HepG2 (cell line): ENCODE measurements around the gene NME1. TPM values are rescaled to one million over a fixed set of nuclear protein-coding genes. Genes with fewer than 3 reads are reported as not detected.
A peak's percentile ranks its signal among the peaks of the same experiment; 100 is the strongest.

ENCODE experiments used
- ATF1 ChIP-seq: IDR thresholded peaks from 2 replicates; pipeline ENCODE4 v1.6.1; 2016; ENCODE audit warnings: mild to moderate bottlenecking, control low read depth
- GLI4 ChIP-seq: sonication (generic); formaldehyde crosslinking; IDR thresholded peaks from 2 replicates; pipeline ENCODE4 v1.5.1; 2020; ENCODE audit warnings: missing genetic modification reagents, mild to moderate bottlenecking, moderate library complexity, borderline replicate concordance
- KDM4B ChIP-seq: sonication (generic); formaldehyde crosslinking; IDR thresholded peaks from 2 replicates; pipeline ENCODE4 v1.4.0; 2020; ENCODE audit warnings: missing genetic modification reagents
- MLXIP ChIP-seq: sonication (generic); formaldehyde crosslinking; IDR thresholded peaks from 2 replicates; pipeline ENCODE4 v1.9.0; 2021; ENCODE audit warnings: missing genetic modification reagents, borderline replicate concordance
- MXD4 ChIP-seq: IDR thresholded peaks from 2 replicates; pipeline ENCODE4 v1.6.1; 2016; ENCODE audit warnings: mild to moderate bottlenecking, missing biosample characterization, missing genetic modification reagents
- MXI1 ChIP-seq: IDR thresholded peaks from 3 replicates; pipeline ENCODE4 v1.6.1; 2012; ENCODE audit warnings: low read depth, low read length, inconsistent platforms, borderline replicate concordance
- NFE2L2 ChIP-seq: fragments of 150-350 bp; IDR thresholded peaks from 2 replicates; pipeline ENCODE4 v1.6.1; 2014; ENCODE audit warnings: low read length
- PCBP1 ChIP-seq: fragments of 200-400 bp; formaldehyde crosslinking; IDR thresholded peaks from 2 replicates; pipeline ENCODE4 v1.6.1; 2017; ENCODE audit warnings: mild to moderate bottlenecking, low read depth, low read length, borderline replicate concordance
- SALL1 ChIP-seq: sonication (generic); formaldehyde crosslinking; IDR thresholded peaks from 2 replicates; pipeline ENCODE4 v1.8.0; 2022; ENCODE audit warnings: mild to moderate bottlenecking, missing genetic modification reagents
- TCF12 ChIP-seq, 2 experiments: fragments of 450-650 bp in 1 of 2; sonication (generic) in 1 of 2; formaldehyde crosslinking in 1 of 2; IDR thresholded peaks; 2 replicates each; pipeline versions ENCODE4 v1.6.1 to v1.8.0; 2017 to 2022; ENCODE audit warnings: antibody characterized with exemption in 1 of 2, mild to moderate bottlenecking in 1 of 2, missing genetic modification reagents in 1 of 2, moderate library complexity in 1 of 2
- TFAP4 ChIP-seq: sonication (generic); IDR thresholded peaks from 2 replicates; pipeline ENCODE4 v1.6.1; 2016; ENCODE audit warnings: low read depth, borderline replicate concordance
- ZC3H13 ChIP-seq: sonication (generic); formaldehyde crosslinking; IDR thresholded peaks from 2 replicates; pipeline ENCODE4 v1.8.1; 2023; ENCODE audit warnings: mild to moderate bottlenecking, missing genetic modification reagents, moderate library complexity
- ZNF563 ChIP-seq: sonication (generic); formaldehyde crosslinking; IDR thresholded peaks from 2 replicates; pipeline ENCODE4 v1.8.0; 2022; ENCODE audit warnings: mild to moderate bottlenecking, moderate library complexity, missing genetic modification reagents
- ZNF790 ChIP-seq: sonication (generic); formaldehyde crosslinking; IDR thresholded peaks from 2 replicates; pipeline ENCODE4 v1.8.0; 2022; ENCODE audit warnings: missing genetic modification reagents, mild to moderate bottlenecking, borderline replicate concordance
- ZNF891 ChIP-seq: sonication (generic); formaldehyde crosslinking; IDR thresholded peaks from 2 replicates; pipeline ENCODE4 v1.5.0; 2020; ENCODE audit warnings: mild to moderate bottlenecking, missing genetic modification reagents
- polyA plus RNA-seq, 8 experiments: library from polyadenylated mRNA; depleted of rRNA in 3 of 8; stranded (reverse) in 7 of 8; unstranded in 1 of 8; fragments of >200 nt; fragmentation: Illumina TruSeq in 4 of 8; extraction: Trizol in 4 of 8; gene quantifications; 2 replicates each; pipeline versions ENCODE4 v1.2.1 to v1.2.3, GENCODE V29; 2011 to 2016; ENCODE audit warnings: low read depth in 4 of 8, missing spikeins in 1 of 8, mixed read lengths in 1 of 8; ENCODE audit not compliant: insufficient read depth in 1 of 8
- total RNA-seq, 5 experiments: library from RNA; depleted of rRNA; stranded (reverse); fragments of >200 nt; fragmentation: Illumina TruSeq; extraction: Trizol; gene quantifications; 2 replicates each; pipeline ENCODE4 v1.2.3, GENCODE V29; 2016; ENCODE audit warnings: low read depth in 1 of 5
- TF ChIP-seq, protein P1 (sequence below): sonication (generic); formaldehyde crosslinking; IDR thresholded peaks from 2 replicates; pipeline ENCODE4 v1.8.0; 2022; ENCODE audit warnings: missing genetic modification reagents, mild to moderate bottlenecking, moderate library complexity, borderline replicate concordance
- TF ChIP-seq, protein P2 (sequence below): IDR thresholded peaks from 2 replicates; pipeline ENCODE4 v1.6.1; 2016; ENCODE audit warnings: missing compliant biosample characterization, missing genetic modification reagents, borderline replicate concordance
- TF ChIP-seq, protein P3 (sequence below): sonication (generic); formaldehyde crosslinking; conservative IDR thresholded peaks from 2 replicates; pipeline ENCODE4 v1.8.1; 2023; ENCODE audit warnings: missing genetic modification reagents
- TF ChIP-seq, protein P4 (sequence below): sonication (generic); formaldehyde crosslinking; IDR thresholded peaks from 2 replicates; pipeline ENCODE4 v1.5.0; 2020; ENCODE audit warnings: missing genetic modification reagents

Gene NME1
- total and polyA plus RNA-seq, 2 of the 13 experiments (the other 11 are each of a cell fraction or from before 2014, with no cell fraction given): 295 to 516 TPM

DNA sequence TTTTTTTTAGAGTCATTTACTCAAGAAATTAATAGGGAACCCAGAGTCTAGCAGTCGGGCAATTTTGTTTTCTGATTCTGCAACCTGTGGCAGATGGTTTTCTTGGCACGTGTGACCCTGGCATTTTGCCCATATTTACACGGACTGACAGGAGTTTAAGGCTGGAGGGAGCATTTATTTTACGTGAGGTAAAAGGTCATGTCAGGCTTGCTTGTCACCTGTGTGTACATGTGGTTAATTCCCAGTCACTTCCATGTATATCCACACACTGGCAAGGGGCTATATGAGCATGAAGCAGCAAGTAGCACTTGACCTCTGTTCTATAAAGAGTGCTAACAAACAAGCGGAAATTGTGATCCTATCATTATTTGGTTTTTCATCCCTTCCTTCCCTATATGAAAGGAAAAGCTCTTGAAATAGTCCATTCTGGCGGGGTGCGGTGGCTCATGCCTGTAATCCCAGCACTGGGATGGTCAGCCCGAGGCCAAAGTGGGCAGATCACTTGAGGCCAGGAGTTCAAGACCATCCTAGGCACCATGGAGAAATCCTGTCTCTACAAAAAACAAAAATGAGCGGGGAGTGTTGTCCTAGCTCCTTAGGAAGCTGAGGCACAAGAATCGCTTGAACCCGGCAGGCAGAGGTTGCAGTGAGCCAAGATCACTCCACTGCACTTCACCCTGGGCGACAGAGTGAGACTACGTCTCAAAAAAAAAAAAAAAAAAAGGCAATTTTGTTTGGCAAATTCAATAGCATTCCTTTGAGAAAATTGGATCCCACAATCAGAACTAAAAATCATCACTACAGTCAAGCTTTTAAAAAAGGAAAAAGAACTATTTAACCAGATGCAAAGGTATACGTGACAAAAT lies 34.8 kb upstream of the NME1 start (continued):
- TF ChIP-seq MXI1: peak; percentile 51; the same call in 1 of the 3 replicates
- TF ChIP-seq SALL1 (CRISPR knock-in tag): 0 out of 2 replicates have a peak, but pooled peaks have one; percentile 16
- no peak for TF ChIP-seq ZNF891 (CRISPR knock-in tag)
- no peak for TF ChIP-seq GLI4 (CRISPR knock-in tag)
- TF ChIP-seq, protein P1, sequence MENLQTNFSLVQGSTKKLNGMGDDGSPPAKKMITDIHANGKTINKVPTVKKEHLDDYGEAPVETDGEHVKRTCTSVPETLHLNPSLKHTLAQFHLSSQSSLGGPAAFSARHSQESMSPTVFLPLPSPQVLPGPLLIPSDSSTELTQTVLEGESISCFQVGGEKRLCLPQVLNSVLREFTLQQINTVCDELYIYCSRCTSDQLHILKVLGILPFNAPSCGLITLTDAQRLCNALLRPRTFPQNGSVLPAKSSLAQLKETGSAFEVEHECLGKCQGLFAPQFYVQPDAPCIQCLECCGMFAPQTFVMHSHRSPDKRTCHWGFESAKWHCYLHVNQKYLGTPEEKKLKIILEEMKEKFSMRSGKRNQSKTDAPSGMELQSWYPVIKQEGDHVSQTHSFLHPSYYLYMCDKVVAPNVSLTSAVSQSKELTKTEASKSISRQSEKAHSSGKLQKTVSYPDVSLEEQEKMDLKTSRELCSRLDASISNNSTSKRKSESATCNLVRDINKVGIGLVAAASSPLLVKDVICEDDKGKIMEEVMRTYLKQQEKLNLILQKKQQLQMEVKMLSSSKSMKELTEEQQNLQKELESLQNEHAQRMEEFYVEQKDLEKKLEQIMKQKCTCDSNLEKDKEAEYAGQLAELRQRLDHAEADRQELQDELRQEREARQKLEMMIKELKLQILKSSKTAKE (CRISPR knock-in tag): no peak
- TF ChIP-seq, protein P2, sequence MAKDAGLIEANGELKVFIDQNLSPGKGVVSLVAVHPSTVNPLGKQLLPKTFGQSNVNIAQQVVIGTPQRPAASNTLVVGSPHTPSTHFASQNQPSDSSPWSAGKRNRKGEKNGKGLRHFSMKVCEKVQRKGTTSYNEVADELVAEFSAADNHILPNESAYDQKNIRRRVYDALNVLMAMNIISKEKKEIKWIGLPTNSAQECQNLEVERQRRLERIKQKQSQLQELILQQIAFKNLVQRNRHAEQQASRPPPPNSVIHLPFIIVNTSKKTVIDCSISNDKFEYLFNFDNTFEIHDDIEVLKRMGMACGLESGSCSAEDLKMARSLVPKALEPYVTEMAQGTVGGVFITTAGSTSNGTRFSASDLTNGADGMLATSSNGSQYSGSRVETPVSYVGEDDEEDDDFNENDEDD (CRISPR knock-in tag): no peak
- peak; percentile 93 for TF ChIP-seq MXD4 (CRISPR knock-in tag)
- TF ChIP-seq, protein P3, sequence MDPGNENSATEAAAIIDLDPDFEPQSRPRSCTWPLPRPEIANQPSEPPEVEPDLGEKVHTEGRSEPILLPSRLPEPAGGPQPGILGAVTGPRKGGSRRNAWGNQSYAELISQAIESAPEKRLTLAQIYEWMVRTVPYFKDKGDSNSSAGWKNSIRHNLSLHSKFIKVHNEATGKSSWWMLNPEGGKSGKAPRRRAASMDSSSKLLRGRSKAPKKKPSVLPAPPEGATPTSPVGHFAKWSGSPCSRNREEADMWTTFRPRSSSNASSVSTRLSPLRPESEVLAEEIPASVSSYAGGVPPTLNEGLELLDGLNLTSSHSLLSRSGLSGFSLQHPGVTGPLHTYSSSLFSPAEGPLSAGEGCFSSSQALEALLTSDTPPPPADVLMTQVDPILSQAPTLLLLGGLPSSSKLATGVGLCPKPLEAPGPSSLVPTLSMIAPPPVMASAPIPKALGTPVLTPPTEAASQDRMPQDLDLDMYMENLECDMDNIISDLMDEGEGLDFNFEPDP (CRISPR knock-in tag): no peak
- no peak for TF ChIP-seq KDM4B (CRISPR knock-in tag)
- TF ChIP-seq TCF12 (IDR thresholded peaks at IDR 0.05): no peak
- no peak for TF ChIP-seq TCF12 (CRISPR knock-in tag; IDR thresholded peaks at IDR 0.05)
- TF ChIP-seq NFE2L2: no peak
- no peak for TF ChIP-seq MLXIP (CRISPR knock-in tag)
- TF ChIP-seq PCBP1: no peak
- no peak for TF ChIP-seq ZNF790
- no peak for TF ChIP-seq ZC3H13
- TF ChIP-seq, protein P4, sequence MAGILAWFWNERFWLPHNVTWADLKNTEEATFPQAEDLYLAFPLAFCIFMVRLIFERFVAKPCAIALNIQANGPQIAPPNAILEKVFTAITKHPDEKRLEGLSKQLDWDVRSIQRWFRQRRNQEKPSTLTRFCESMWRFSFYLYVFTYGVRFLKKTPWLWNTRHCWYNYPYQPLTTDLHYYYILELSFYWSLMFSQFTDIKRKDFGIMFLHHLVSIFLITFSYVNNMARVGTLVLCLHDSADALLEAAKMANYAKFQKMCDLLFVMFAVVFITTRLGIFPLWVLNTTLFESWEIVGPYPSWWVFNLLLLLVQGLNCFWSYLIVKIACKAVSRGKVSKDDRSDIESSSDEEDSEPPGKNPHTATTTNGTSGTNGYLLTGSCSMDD (CRISPR knock-in tag): no peak
- peak; percentile 73; the same call in 1 of the 2 replicates for TF ChIP-seq TFAP4
- TF ChIP-seq ATF1 (CRISPR knock-in tag): no peak
- no peak for TF ChIP-seq ZNF563 (CRISPR knock-in tag)
